GM23248 (cell line): ENCODE measurements around the gene SDC1. TPM values are rescaled to one million over a fixed set of nuclear protein-coding genes. Genes with fewer than 3 reads are reported as not detected.

Source experiments
- DNase-seq: peaks from one replicate; pipeline ENCODE4 v3.0.0-alpha.2; 2015
- H2AFZ ChIP-seq: fragments of 200-600 bp; sonication (generic); 2 replicates; pipeline ENCODE4 v1.6.1; 2016; ENCODE audit warnings: antibody characterized with exemption
- H3F3A ChIP-seq: fragments of 200-600 bp; sonication (generic); 2 replicates; pipeline ENCODE4 v1.6.1; 2016; ENCODE audit warnings: mild to moderate bottlenecking, antibody characterized with exemption, mixed run types; ENCODE audit not compliant: insufficient read depth
- H3K27ac ChIP-seq: fragments of 200-600 bp; sonication (generic); 2 replicates; pipeline ENCODE4 v1.5.1; 2016; ENCODE audit warnings: mild to moderate bottlenecking
- H3K27me3 ChIP-seq: fragments of 200-600 bp; sonication (generic); replicated peaks from 2 replicates; pipeline ENCODE4 v1.6.1; 2016; ENCODE audit warnings: mild to moderate bottlenecking; ENCODE audit not compliant: insufficient read depth
- H3K36me3 ChIP-seq: fragments of 200-600 bp; sonication (generic); 2 replicates; pipeline ENCODE4 v1.6.1; 2016; ENCODE audit warnings: low read depth, mild to moderate bottlenecking
- H3K4me1 ChIP-seq: fragments of 200-600 bp; sonication (generic); 2 replicates; pipeline ENCODE4 v1.6.1; 2016; ENCODE audit warnings: mild to moderate bottlenecking; ENCODE audit not compliant: insufficient read depth
- H3K4me2 ChIP-seq: fragments of 200-600 bp; sonication (generic); one replicate; pipeline ENCODE4 v1.6.1; 2016; ENCODE audit warnings: mild to moderate bottlenecking; ENCODE audit not compliant: unreplicated experiment
- H3K4me3 ChIP-seq: fragments of 200-600 bp; sonication (generic); 2 replicates; pipeline ENCODE4 v1.5.1; 2016; ENCODE audit warnings: mild to moderate bottlenecking
- H3K79me2 ChIP-seq: fragments of 200-600 bp; sonication (generic); 2 replicates; pipeline ENCODE4 v1.6.1; 2016; ENCODE audit warnings: mild to moderate bottlenecking; ENCODE audit not compliant: insufficient read depth
- H3K9ac ChIP-seq: fragments of 200-600 bp; sonication (generic); 2 replicates; pipeline ENCODE4 v1.6.1; 2016; ENCODE audit warnings: mild to moderate bottlenecking
- H3K9me2 ChIP-seq: fragments of 200-600 bp; sonication (generic); 2 replicates; pipeline ENCODE4 v1.6.1; 2016; ENCODE audit warnings: mixed run types, mild to moderate bottlenecking, moderate library complexity; ENCODE audit not compliant: insufficient read depth
- H3K9me3 ChIP-seq: fragments of 200-600 bp; sonication (generic); one replicate; pipeline ENCODE4 v1.6.1; 2017; ENCODE audit warnings: low read depth
- H4K20me1 ChIP-seq: fragments of 200-600 bp; sonication (generic); 2 replicates; pipeline ENCODE4 v1.6.0; 2016; ENCODE audit not compliant: insufficient read depth
- EZH2 ChIP-seq: fragments of 200-600 bp; sonication (generic); IDR thresholded peaks from 2 replicates; pipeline ENCODE4 v1.6.1; 2018; ENCODE audit warnings: antibody characterized with exemption, mild to moderate bottlenecking; ENCODE audit not compliant: insufficient read depth, poor library complexity, severe bottlenecking
- EZH2phosphoT487 ChIP-seq: fragments of 200-600 bp; sonication (generic); IDR thresholded peaks from 2 replicates; pipeline ENCODE4 v1.6.1; 2018; ENCODE audit warnings: antibody characterized with exemption, moderate library complexity, mild to moderate bottlenecking, low read depth; ENCODE audit not compliant: insufficient read depth
- WGBS, 2 experiments: methylation state at CpG; one replicate each; pipeline ENCODE4 v1.1.6; 2015 to 2017; ENCODE audit warnings: low lambda C conversion rate in 2 of 2, low coverage in 1 of 2; ENCODE audit errors: missing lambda C conversion rate in 2 of 2; 5-methylcytosine and 5-hydroxymethylcytosine counted together
- in situ Hi-C: fragments of 300-500 bp; cut with MboI; formaldehyde crosslinking; loops from 2 replicates; pipeline ENCODE4 v1.15.0; 2020
- polyA plus RNA-seq: library from polyadenylated mRNA; unstranded; fragments of >200 nt; fragmentation: Nextera tagmentation; extraction: Ambion mirVana; gene quantifications from 2 replicates; pipeline ENCODE4 v1.2.1, GENCODE V29; 2016
- total RNA-seq: library from RNA; depleted of rRNA; stranded (reverse); fragments of >200 nt; shearing (Covaris generic); gene quantifications from 2 replicates; pipeline ENCODE4 v1.2.3, GENCODE V29; 2014

Gene SDC1
- total and polyA plus RNA-seq, 2 experiments from 2014 or later: 24.5 to 33.1 TPM

DNA sequence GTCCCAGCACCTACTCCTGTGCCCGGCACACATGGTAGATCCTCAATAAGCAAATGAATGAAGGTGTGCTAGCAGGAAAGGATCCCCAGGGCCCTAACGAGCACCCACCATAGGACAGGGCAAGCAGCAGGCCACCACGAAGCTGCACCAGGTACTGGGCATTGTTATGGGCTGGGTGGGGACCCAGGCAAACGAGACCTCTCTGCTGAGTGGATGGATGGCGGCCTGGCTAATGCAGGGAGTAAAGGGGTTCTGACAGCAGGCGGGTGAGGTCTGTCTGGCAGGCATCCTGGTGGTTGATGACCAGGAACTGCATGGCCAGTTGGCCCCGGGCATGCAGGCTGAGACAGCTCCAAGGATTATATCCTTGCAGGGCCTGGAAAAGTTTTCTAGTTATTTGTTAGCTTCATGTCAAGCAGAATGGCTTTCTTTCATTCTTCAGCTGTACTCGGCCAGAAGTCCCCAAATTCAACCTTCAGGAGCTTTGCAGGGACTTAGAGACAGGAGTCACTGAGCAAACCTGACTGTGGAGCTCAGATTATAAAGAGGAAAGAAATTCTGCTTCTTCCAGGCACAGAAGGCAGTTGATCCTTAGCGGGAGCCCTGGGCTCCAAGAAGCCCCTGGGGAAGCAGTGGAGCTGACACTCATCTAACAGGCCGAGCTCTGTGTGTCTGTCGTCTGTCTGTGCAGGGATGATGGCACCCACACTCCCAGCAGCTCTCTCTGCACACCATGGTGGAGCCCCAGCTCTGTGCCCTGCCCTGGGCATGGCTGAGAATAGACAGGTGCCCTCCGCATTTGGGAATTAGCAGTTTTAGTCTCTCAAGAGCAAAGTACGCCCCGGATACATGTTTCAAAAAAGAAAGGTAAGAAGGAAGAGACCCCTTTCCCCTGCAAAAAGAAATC, 51.2 kb downstream of the SDC1 start:
- Histone ChIP-seq H3K9me2 (no peaks in the 10 kb centered on the region), H3K4me1 (no peaks in the 10 kb centered on the region; the same call in 1 of the 2 replicates), H3K79me2 (no peaks in the 10 kb centered on the region), H3K4me2 (no peak overlapping the region), H3K9me3 (no peaks in the 10 kb centered on the region), H3K4me3 (no peak overlapping the region), H4K20me1 (no peaks in the 10 kb centered on the region), H2AFZ (no peak overlapping the region), H3F3A (no peaks in the 10 kb centered on the region), H3K27ac (no peak overlapping the region), H3K36me3 (no peaks in the 10 kb centered on the region), H3K27me3 (no peaks in the 10 kb centered on the region), H3K9ac (no peak overlapping the region)
- no peak for TF ChIP-seq EZH2
- WGBS, 2 experiments: 78 to 80% methylated on average over 14 of the region's 14 CpGs
- DNase-seq: no peak
- in situ Hi-C loops: no loop called here

DNA sequence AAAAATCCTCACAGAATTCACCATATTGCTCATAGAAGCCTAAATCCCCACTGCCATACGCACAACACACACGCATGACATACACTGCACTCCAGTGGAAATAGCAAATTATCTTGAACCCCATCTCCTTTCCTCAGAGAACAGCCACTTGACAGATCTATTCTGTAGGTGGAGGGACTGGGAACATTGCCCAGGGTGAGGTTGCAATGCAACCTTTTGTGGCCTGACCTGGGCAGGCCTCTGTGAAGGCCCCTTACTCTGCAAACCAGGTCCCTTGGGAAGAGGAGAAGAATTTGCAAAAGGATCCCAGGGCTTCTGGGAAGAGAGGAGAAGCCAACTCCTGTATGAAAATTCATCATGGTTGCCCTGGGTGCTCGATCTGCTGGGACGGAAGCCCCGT, 51.9 kb downstream of the SDC1 start:
- Histone ChIP-seq H4K20me1 (no peaks in the 10 kb centered on the region), H3K9ac (no peak overlapping the region), H2AFZ (no peak overlapping the region), H3K9me2 (no peaks in the 10 kb centered on the region), H3K79me2 (no peaks in the 10 kb centered on the region), H3K27me3 (no peaks in the 10 kb centered on the region), H3K4me1 (no peaks in the 10 kb centered on the region; the same call in 1 of the 2 replicates), H3K9me3 (no peaks in the 10 kb centered on the region), H3K4me3 (no peak overlapping the region), H3F3A (no peaks in the 10 kb centered on the region), H3K36me3 (no peaks in the 10 kb centered on the region), H3K27ac (no peak overlapping the region), H3K4me2 (no peak overlapping the region)
- no peak for TF ChIP-seq EZH2phosphoT487
- in situ Hi-C loops: no loop called here
- no peak for DNase-seq
- 85 to 89% methylated on average over 5 of the region's 5 CpGs for WGBS, 2 experiments

DNA sequence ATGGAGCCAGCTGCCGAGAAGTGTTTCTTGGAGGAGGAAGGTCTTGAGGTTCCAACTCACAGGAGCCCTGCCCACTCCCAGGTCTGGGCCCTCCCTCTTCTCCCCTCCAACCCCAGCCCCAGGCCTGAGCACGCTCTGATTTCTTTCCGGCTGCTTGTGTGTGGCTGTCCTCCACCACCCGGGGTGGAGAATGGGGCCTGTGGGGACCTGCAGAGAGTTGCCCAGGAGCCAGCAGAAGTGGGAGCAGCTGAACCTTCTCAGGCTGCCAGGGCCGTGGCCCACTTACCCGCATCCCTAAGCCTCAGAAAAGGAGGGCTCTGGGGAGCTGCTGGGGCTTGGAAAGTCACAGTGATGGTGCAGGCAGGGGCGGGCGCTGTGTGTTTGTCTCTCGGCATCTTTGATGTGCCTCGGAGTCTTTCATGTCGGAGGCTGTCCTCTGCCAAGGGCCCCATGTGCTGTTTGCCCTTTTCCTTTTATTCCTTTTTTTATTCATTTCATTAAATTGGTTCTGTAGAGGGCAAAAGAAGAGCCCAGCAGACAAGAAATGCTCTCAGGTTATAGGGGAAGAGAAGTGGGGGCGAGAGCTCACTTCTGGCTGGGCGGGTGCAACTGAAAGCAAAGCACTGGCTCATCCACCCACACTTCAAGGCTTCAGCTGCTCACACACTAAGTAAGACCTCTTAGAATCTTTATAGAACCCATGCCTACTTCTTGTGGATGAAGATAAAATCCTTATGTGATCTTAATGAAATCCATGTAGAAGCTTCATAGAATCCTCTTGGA, 52.5 kb downstream of the SDC1 start:
- no peak overlapping the region for H3K4me2 ChIP-seq
- H3K4me1 ChIP-seq: peaks cover 1% of the 10 kb centered on the region
- no peaks in the 10 kb centered on the region for H3K9me3 ChIP-seq
- H3K27ac ChIP-seq: no peak overlapping the region
- 80% methylated on average over 13 of the region's 13 CpGs for WGBS, 2 experiments
- in situ Hi-C loops: no loop called here
- H3K4me3 ChIP-seq: no peak overlapping the region
- TF ChIP-seq EZH2phosphoT487 (no peak), EZH2 (no peak)
- H2AFZ ChIP-seq: no peak overlapping the region
- H3K79me2 ChIP-seq: no peaks in the 10 kb centered on the region
- H3K36me3 ChIP-seq: no peaks in the 10 kb centered on the region
- no peak for DNase-seq
- H4K20me1 ChIP-seq: no peaks in the 10 kb centered on the region
- H3F3A ChIP-seq: 0 out of 2 replicates have a peak, but pooled peaks cover under 1% of the 10 kb centered on the region
- H3K27me3 ChIP-seq: no peaks in the 10 kb centered on the region
- no peaks in the 10 kb centered on the region for H3K9me2 ChIP-seq
- H3K9ac ChIP-seq: no peak overlapping the region

DNA sequence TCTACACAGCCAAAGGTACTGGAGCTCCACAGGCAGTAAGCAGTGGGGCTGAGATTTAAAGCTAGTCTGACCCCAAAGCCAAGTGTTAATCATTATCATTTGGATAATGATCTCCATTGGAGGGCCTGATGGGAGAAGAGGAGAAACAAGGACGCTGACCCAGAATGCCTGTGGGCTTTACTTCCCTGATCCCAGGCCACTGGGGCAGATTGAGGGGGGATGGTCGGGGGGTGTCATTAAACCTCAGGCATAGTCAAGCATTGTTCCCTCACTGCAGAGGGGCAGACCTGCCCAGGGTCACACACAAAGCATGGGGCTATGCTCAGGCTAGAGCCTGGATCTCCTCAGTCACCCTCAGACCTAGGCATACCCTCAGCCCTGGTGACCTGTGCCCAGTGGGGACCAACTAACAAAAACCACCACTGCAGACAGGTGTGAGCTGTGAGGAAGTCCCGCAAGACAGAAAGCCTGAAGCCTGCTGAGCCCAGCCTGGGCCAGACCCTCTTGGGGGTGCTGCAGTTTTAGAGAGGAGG, 53.4 kb downstream of the SDC1 start:
- no peaks in the 10 kb centered on the region for H3K36me3 ChIP-seq
- in situ Hi-C loops: no loop called here
- H3K27me3 ChIP-seq: no peaks in the 10 kb centered on the region
- H3K9me2 ChIP-seq: no peaks in the 10 kb centered on the region
- no peak for DNase-seq
- H3K27ac ChIP-seq: no peak overlapping the region
- H3K9ac ChIP-seq: no peak overlapping the region
- TF ChIP-seq EZH2 (no peak), EZH2phosphoT487 (no peak)
- no peak overlapping the region for H3K4me2 ChIP-seq
- peaks cover 9% of the 10 kb centered on the region for H3K4me1 ChIP-seq
- no peak overlapping the region for H2AFZ ChIP-seq
- H3K9me3 ChIP-seq: no peaks in the 10 kb centered on the region
- H4K20me1 ChIP-seq: no peaks in the 10 kb centered on the region
- H3K4me3 ChIP-seq: no peak overlapping the region
- H3K79me2 ChIP-seq: no peaks in the 10 kb centered on the region
- WGBS, 2 experiments: 69 to 70% methylated on average over 3 of the region's 3 CpGs
- H3F3A ChIP-seq: peaks cover 5% of the 10 kb centered on the region; the same call in 1 of the 2 replicates
